Femur (tissue), 1 donor: ENCODE measurements around the gene SLC40A1.

ENCODE experiments used
- DNase-seq: peaks from one replicate; pipeline ENCODE4 v3.0.0-alpha.2; 2017

SLC40A1 gene

GRCh38 chr2:189595417-189595816, 14.8 kb upstream of the SLC40A1 start:
- no peak for DNase-seq

GRCh38 chr2:189594305-189594704, 13.7 kb upstream of the SLC40A1 start:
- DNase-seq, result no peak

- no peak for DNase-seq
These were observed 12.5 kb upstream of the SLC40A1 start for GRCh38 chr2:189593115-189593514.

GRCh38 chr2:189592353-189592984, 11.9 kb upstream of the SLC40A1 start:
- DNase-seq, result no peak

DNA sequence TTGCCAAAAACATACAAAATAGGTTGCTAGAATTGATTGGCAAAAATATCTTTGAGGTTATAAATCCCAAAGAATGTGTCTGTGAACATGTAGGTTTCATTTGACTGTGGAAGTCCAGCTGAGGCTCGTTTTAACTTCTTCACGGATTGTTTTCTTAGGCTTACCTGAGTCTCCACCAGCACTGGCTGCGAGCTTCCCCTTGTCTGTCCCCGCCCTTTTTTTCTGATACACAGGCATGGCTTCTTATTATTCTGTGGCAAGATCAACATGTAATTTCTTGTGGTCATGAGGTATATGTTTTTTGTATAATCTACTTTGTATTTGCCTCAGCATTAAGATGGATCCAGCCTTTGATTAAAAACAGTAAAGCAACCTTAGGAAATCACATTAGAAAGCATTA, 7.2 kb upstream of the SLC40A1 start:
- DNase-seq, result no peak

- DNase-seq, result no peak
These were observed 4.7 kb upstream of the SLC40A1 start for GRCh38 chr2:189585226-189585756.

- DNase-seq, result no peak
These were observed 4.1 kb upstream of the SLC40A1 start for GRCh38 chr2:189584686-189585085.

DNA sequence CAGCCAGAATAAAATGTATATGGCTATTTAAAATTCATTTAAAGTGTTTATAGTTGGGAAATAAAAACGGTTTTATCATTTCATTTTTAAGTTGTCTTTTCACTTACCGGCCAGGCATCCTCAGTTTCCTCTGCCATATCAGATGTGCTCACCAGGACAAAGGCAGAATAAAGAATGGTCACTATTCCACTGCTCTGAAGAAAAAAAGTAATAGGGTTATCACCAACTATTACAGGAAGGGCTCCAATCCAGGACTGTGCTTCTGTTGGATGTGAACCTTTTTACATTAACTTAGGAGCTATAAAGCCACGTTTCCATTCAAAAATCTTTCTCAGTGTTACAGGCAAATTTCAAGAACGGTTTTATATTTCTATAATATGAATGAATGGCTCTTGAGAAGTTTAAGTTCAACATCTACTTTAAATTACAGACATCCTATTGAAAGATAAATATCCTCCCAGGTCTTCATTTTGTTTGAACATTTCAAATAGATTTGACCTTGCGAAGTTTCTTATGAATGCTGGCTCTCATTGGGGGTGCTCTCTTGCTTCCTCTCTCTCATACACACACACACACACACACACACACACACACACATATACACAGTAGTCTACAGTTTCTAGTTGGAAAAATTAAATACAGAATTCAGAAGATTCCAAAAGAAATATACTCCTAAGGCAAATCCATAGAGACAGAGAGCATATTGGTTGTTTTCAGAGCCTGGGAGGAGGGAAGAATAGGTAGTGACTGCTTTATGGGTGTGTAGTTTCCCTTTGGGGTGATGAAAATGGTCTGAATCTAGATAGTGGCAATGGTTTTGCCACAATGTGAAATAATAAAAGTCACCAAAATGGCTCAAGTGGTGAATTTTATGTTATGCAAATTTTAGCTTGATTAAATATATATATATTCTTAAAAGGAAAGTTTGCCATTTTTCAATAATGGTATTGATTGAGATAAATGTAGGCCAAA, 2.9 kb upstream of the SLC40A1 start:
- DNase-seq, result no peak

- no peak for DNase-seq
These were observed 2.2 kb upstream of the SLC40A1 start for GRCh38 chr2:189582809-189583192.

DNA sequence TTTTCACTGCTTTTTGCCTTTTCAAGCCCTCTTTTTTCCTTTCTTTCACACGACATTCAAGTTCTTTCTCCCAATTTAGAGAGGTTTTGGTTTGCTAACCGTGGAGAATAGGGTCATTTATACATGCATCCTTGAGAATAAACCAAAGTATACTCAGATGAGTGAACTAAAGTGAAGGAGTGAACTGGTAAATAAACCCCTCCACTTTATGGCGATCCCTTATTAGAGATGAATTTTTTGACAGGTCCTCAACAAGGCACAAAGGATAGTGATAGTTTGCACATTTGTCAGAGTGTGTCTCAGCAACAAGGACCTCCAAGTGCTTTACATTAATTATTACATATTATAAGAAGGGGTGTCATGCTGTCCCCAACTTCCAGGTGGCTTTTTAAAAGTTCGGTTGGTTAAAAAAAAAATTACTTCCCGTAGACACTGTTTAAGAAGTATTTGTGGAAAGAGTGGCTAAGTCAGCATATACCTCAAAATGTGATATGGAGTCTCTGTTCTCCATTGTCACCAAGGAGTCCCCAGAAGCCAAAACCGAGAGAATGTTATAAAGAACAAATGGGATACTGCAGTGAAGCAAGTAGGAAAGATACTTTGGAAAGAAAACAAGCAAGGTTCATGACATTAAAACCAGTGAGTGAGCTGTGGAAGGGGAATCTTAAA, 1.7 kb upstream of the SLC40A1 start:
- DNase-seq, result no peak

DNA sequence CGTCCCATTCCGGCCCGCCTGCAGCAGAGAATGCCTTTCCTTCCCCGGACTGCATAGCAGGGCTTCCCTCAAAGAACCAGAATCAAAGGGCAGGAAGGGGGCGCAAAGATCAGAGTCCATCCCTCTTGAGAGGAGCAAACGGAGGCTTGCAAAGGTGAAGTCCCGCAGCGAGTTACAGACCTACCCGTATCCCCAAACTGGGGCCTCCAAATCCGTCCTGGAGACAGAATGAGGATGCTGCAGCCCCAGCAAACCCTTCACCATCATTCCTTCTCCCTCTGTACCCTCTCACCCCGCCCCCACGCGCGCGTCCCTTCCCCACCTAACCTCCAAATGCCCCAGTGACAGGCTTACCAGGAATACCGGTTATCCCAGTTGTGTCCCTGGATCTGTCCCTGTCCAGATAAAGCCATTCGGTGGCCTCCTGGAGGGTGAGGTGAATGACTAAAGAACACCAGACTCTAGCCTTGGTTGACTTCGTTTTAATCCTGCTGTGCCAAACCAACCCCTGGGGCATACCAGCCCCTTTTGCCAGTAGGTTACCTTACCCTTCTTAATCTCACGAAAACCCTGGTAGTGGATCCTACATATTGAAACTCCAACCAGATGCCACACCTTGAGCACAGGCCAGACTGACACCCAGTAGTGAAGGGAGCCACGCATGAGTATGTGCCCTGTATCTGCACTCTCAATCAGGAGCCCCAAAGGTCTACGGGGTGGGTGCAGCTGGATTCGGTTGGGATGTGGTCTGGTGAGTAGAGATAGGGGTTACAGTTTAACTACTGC, 961 bp upstream of the SLC40A1 start:
- DNase-seq, result peak; percentile 30

- peak; percentile 64 for DNase-seq
These were observed 340 bp downstream of the SLC40A1 start for GRCh38 chr2:189580241-189580651.

GRCh38 chr2:189579585-189580186, 900 bp downstream of the SLC40A1 start:
- DNase-seq, result no peak

DNA sequence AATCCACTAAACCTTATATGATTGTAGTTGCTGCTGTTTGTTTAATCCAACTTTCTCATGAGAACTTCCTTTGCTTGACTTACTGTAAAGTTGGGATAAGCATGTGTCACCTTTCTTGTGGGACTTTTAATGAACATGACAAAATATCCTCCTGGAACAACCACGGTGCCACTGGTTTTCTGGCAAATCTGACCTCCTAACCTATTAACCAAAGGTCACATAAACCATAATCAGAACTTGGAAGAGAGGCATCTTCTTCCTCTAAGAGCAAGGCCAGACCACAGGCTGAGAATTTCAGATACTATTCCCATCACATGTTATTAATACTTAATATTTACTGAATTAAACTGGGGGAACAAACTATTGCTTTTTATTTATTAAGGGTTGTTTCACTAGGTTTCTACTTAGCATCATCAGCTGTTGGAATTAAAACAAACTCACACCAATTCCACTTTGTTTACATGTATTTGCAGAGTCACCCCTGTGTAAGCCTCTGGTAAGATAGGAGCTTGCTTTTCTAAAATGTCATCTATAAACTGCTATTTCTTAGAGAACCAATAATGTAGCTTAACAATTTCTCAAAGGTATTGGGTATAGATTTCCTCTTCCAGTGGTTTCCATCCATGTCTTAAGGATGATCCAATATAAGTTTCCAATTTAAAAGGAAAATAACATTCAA, 2.2 kb downstream of the SLC40A1 start:
- no peak for DNase-seq

DNA sequence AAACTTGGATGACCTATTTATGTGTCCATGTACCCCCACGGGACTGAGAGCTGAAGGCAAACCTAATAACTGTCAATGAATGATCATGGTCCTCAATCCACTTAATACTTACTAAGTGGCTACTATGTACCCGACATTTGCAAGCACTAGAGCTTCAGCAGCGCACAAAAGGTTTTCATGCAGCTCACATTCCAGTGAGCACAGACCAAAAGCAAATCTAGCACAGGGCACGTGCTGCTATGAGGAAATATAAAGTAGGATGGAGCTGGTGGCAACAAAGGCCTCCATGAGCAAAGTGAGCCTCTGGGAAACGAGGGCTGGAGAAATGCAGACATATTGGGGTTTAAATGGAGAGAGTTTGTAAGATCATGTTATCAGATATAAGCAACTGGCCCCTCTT, 3.5 kb downstream of the SLC40A1 start:
- no peak for DNase-seq

GRCh38 chr2:189576396-189576795, 4.2 kb downstream of the SLC40A1 start:
- DNase-seq, result peak; percentile 27

- no peak for DNase-seq
These were observed 5.7 kb downstream of the SLC40A1 start for GRCh38 chr2:189574793-189575475.

DNA sequence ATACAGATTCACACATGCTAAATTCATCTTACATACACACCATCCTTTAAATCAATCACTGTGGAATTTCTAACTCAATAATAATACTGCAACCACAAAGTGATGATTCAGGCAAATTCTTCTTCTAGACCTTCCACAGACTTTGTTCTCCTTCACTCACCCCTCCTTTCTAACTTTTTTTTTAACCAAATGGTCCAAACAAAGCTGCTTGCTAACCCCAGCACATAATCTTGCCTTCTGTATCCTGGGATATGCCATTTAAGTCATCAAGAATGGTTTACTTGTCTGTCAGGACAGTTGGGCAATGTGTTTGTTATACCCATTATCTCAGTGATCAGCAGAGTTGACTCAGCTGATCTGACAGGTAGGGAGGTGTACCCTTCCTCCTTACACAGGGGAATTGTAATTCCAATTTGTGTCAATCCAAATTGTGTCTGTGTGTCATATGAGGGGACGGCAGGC, 10.0 kb downstream of the SLC40A1 start:
- no peak for DNase-seq

DNA sequence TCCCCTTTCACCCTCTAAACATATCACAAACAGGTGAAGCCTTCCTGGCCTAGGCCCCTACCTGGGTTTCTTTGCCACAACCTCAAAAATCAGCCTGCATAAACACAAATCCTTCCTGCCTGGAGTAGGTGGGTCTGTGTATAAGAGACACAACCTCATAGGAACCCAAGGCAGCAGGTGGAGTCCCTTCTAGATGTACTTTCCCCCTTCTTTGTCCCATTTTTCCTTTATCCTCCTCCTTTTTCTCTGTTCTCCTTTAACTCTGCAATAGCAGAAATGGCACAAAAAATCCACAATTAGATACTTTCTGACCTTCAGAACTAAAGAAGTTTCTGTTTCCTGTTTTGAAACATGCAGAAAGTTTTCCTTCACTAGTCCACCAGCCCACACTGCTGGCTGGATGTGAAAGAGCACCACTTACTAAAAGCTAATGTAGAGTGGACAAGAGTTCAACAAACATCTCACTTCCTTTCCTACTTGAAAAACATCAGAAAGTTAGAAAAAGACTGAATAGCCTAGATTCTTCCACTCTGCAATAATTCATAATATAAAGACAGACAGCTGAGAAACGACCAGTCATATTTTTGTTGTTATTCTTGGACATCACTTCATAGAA, 11.2 kb downstream of the SLC40A1 start:
- DNase-seq, result no peak

DNA sequence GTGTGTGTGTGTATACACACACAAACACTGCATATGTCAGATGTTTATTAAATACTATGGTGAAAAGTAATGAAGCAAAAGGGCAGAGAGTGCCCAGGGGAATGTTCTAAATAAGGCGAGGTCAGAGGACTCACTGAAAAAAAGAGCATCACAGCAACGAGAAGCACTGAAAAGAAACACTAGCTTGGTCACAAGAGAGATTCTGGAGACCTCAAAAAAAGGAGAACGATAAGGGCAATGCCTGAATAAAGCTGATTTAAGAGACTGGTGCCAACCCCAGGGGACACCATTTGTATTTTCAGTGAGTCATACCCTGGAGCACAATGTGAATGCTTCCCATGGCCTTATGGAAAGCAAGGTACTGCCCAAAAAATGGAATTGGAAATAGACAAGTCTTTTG, 14.5 kb downstream of the SLC40A1 start:
- no peak for DNase-seq
